Measurements from ENCODE around the gene NSMCE1. TPM values are rescaled to one million over a fixed set of nuclear protein-coding genes. Genes with fewer than 3 reads are reported as not detected.

NSMCE1 gene
- total and polyA plus RNA-seq, 2 of the 8 experiments (the other 6 are each of a cell fraction or from before 2014, with no cell fraction given): 8.1 to 16.6 TPM

- CTCF ChIA-PET (ENCODE audit: partially characterized antibody): interaction anchor here (1.0 to 1.7 kb wide), 7 partner anchors 10 to 72 kb away, joined by 3 to 7 read pairs (median 4); no protein-coding TSS in a partner anchor
- DNase-seq (ENCODE audit: low read depth in 1 of 2, low spot score in 2 of 2): no peak
- TF ChIP-seq ATF3 (IDR thresholded peaks at IDR 0.05; ENCODE audit: insufficient read depth, low read depth, low read length): no peak
- TF ChIP-seq RNF2 (IDR thresholded peaks at IDR 0.05; ENCODE audit: borderline replicate concordance, low read depth, low read length, missing control alignments, poor library complexity, severe bottlenecking): no peak
- no peak for TF ChIP-seq CHD1 (IDR thresholded peaks at IDR 0.05; ENCODE audit: low read depth, low read length)
- no peak for TF ChIP-seq TCF12 (IDR thresholded peaks at IDR 0.05; ENCODE audit: low read depth, low read length)
- no peak for TF ChIP-seq SIN3A (conservative IDR thresholded peaks at IDR 0.05 in 1 of 2, IDR thresholded peaks at IDR 0.05 in 1 of 2; ENCODE audit: low read depth in 1 of 2, low read length in 2 of 2)
- TF ChIP-seq CTCF (IDR thresholded peaks at IDR 0.05; ENCODE audit: control extremely low read depth in 1 of 3, insufficient read depth in 1 of 3, low read depth in 1 of 3, low read length in 3 of 3): no peak
- no peak for TF ChIP-seq CTBP2 (IDR thresholded peaks at IDR 0.05; ENCODE audit: borderline replicate concordance, insufficient read depth, insufficient read length, low read length)
Measured at GRCh38 chr16:27303256-27304100, 34.9 kb upstream of the NSMCE1 start.

More at GRCh38 chr16:27303256-27304100, 34.9 kb upstream of the NSMCE1 start:
- H4K5ac ChIP-seq (ENCODE audit: insufficient read length, low read depth, low read length): no peak overlapping the region
- no peak overlapping the region for H3K4me2 ChIP-seq (ENCODE audit: insufficient read depth in 1 of 2, low read depth in 2 of 2, low read length in 2 of 2)
- H2BK15ac ChIP-seq (ENCODE audit: low read length): no peak overlapping the region
- no peak for FAIRE-seq
- H3K56ac ChIP-seq (replicated peaks; ENCODE audit: insufficient read length, low read depth, low read length): no peak overlapping the region
- 85% methylated on average over 12 of the region's 12 CpGs; no CpG with 5 or more reads in 1 of the 2 experiments for WGBS, 2 experiments (ENCODE audit: extremely low coverage in 1 of 2, insufficient coverage in 1 of 2, insufficient read length in 1 of 2, insufficient replicate concordance in 2 of 2, low coverage in 1 of 2, low lambda C conversion rate in 2 of 2, missing lambda C conversion rate in 1 of 2)
- no peak overlapping the region for H4K91ac ChIP-seq (replicated peaks; ENCODE audit: insufficient read length, low read length)
- H2AFZ ChIP-seq (ENCODE audit: low read length): no peak overlapping the region
- H3K4ac ChIP-seq (replicated peaks; ENCODE audit: insufficient read length, low read depth, low read length): no peak overlapping the region
- peaks cover 0 to 2% (median 0%) of the 10 kb centered on the region in 4 experiments; a peak in 1 of 7 replicates for H3K4me1 ChIP-seq (replicated peaks in 1 of 4; ENCODE audit: control insufficient read depth in 3 of 4, insufficient read depth in 4 of 4, low read length in 3 of 4)
- H3K79me1 ChIP-seq (ENCODE audit: low read depth, low read length): no peaks in the 10 kb centered on the region; the same call in 1 of the 2 replicates
- H2BK5ac ChIP-seq (ENCODE audit: low read depth, low read length): no peak overlapping the region
- no peaks in the 10 kb centered on the region for H3K27me3 ChIP-seq (replicated peaks in 1 of 4; ENCODE audit: control insufficient read depth in 3 of 4, extremely low read depth in 1 of 4, insufficient read depth in 3 of 4, low read length in 3 of 4)
- H2BK12ac ChIP-seq (ENCODE audit: low read depth, low read length): no peak overlapping the region
- no peak overlapping the region for H3K23ac ChIP-seq (ENCODE audit: insufficient read length)
- no peak overlapping the region for H3K18ac ChIP-seq (ENCODE audit: extremely low read depth, low read length)
- no peak overlapping the region for H2AK5ac ChIP-seq (ENCODE audit: low read depth, low read length)
- peaks cover 7% of the 10 kb centered on the region; the same call in 1 of the 2 replicates for H3K23me2 ChIP-seq (ENCODE audit: low read depth, low read length)
- no peaks in the 10 kb centered on the region; a peak in 1 of 4 replicates for H3K79me2 ChIP-seq (ENCODE audit: control insufficient read depth in 1 of 2, insufficient read depth in 2 of 2, low read length in 2 of 2)
- no peak overlapping the region for H2BK20ac ChIP-seq (ENCODE audit: low read length)
- no peaks in the 10 kb centered on the region for H3K36me3 ChIP-seq (ENCODE audit: control insufficient read depth in 2 of 4, insufficient read depth in 4 of 4, low read length in 3 of 4)
- H4K20me1 ChIP-seq (replicated peaks in 1 of 2; ENCODE audit: control insufficient read depth in 1 of 2, insufficient read depth in 2 of 2, low read length in 2 of 2): peaks cover 0 to 2% of the 10 kb centered on the region in 2 experiments
- H3K4me3 ChIP-seq (ENCODE audit: extremely low read depth in 1 of 4, insufficient read depth in 2 of 4, low read depth in 3 of 4, low read length in 4 of 4): no peak overlapping the region
- POLR2A ChIA-PET (ENCODE audit: partially characterized antibody): interaction anchor here (0.7 to 0.8 kb wide), 3 partner anchors 12 to 31 kb away, joined by 3 to 5 read pairs (median 3); no protein-coding TSS in a partner anchor
- no peak overlapping the region for H2BK120ac ChIP-seq (replicated peaks; ENCODE audit: low read depth, low read length)
- H3K9me3 ChIP-seq (ENCODE audit: insufficient read depth in 2 of 2, low read depth in 1 of 2, low read length in 1 of 2): no peaks in the 10 kb centered on the region
- no peak overlapping the region for H3K14ac ChIP-seq (ENCODE audit: insufficient read length)
- H3K27ac ChIP-seq (ENCODE audit: low read depth, low read length): no peak overlapping the region
- no peak overlapping the region for H4K8ac ChIP-seq (ENCODE audit: extremely low read depth, insufficient read depth, low read length)
- no peak overlapping the region for H3K9ac ChIP-seq (replicated peaks in 1 of 4; ENCODE audit: extremely low read depth in 1 of 4, low read depth in 3 of 4, low read length in 3 of 4)

Data from H1 (cell line).